GM18858 (cell line): ENCODE results near the gene ZBTB17.
A peak's percentile ranks its signal among the peaks of the same experiment; 100 is the strongest.
"Not testable (repeated sequence)": the region's sequence is repeated elsewhere in the genome, so short reads cannot be mapped to it uniquely, and the experiment has no call there.

Experiments used
- ATAC-seq: cut with Tn5 transposase; IDR thresholded peaks from one replicate; pipeline ENCODE4 v1.9.1; 2021; ENCODE audit not compliant: unreplicated experiment

Gene ZBTB17

DNA sequence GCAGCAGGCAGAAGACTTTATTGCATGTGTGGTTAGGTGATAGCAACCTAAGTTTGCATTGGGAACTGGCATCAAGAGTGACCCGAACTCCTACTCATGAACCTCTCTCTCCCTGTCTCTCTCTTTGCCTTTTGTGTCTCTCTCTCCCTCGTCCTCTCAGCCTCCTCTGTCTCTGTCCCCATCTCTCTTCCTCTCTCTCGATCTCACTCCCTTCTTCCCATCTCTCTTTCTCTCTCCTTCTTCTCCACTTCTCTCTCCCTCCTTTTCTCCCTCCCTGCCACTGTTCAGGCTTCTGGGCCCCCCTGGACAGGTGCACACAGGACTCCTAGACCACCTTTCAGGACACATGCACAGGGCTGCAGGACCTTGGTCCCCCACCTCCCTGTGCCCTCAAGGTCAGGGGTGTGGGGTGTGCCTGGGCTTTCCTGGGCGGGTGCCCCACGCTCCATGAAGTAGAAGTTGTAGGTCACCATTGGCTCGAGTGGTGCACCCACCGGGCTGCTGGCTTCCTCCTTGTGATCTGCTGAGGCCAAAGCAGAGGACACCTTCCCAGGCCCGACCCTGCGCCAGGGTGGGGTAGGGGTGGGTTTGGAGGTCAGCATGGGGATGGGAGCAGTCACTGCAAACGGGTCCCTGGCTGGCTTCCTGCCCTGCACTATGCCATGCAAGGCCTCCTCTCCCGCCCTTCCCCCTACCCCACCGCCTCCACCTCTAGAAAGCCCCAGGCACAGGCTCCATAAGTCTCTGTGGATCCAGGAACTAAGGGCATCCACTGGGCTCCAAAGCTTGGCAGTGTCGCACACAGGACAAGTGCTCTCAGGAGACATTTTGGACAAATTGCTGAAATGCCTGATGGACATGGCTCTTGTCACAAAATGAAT, 13.2 kb upstream of the ZBTB17 start:
- no peak for ATAC-seq

DNA sequence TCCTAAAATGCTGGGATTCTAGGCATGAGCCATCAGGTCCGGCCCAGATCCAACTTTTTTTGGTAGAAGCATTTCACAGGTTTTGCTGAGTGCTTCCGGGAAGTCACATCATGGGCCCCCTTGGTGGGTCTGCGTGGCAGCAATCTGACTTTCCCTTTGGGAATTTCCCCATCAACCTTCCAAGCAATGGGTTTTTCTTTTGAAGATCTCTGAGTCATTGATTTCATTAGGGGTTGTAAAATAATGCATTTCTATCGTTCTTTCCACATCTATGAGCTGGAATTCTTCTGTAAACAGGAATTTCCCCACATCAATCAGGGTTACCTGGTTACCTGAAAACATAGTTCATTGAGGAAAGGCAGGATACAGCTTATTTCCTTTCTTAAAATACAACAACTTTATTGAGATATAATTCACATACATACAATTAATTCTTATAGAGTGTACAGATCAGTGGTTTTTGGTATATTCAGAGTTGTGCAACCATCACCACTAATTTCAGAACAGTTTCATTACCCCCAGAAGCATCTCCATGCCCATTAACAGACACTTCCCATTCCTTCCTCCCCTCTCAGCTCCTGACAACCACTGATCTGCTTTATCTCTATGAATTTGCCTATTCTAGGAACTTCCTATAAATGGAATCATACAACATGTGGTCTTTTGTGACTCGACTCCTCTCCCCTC, 9.9 kb upstream of the ZBTB17 start:
- ATAC-seq, result no peak

DNA sequence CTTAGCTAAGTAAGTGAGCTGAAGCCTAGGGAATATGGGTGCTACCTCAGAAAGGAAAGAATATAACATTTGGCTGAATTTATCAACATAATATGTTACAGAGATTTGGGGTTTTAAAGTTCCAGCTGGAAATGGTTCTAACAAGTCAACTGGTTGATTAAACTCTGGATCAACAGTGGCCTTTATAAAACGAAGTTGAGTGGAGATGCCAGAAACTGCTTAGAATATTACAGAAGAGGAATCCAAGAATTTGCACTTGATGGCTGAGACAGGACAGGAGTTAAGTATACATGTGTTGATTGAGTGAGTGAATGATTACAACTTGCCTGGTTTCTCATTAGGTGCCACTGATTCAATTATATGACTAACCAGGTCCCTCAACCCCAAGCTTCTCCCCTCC, 7.4 kb upstream of the ZBTB17 start:
- no peak for ATAC-seq

DNA sequence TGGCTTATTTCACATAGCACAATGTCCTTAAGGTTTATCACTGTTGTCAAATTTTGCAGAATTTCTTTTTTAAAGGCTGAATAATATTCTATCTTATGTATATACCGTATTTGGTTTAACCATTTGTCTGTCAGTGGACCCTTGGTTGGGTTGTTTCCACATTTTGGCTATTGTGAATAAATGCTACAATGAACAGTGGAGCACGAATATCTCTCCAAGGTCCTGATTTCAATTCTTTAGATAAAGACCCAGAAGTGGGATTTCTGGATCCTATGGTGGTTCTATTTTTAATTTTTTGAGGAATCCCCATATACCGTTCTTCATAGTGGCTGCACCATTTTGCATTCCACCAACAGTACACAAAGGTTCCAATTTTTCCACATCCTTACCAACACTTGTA, 5.8 kb upstream of the ZBTB17 start:
- no peak for ATAC-seq

DNA sequence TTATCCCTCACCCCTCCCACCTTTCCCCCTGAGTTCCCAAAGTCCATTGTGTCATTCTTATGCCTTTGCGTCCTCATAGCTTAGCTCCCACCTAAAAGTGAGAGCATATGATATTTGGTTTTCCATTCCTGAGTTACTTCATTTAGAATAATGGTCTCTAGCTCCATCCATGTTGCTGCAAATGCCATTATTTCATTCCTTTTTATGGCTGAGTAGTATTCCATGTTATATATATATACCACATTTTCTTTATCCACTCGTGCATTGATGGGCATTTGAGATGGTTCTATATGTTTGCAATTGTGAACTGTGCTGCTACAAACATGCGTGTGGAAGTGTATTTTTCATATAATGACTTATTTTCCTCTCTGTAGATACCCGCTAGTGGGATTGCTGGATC, 2.0 kb upstream of the ZBTB17 start:
- not testable (repeated sequence) for ATAC-seq

DNA sequence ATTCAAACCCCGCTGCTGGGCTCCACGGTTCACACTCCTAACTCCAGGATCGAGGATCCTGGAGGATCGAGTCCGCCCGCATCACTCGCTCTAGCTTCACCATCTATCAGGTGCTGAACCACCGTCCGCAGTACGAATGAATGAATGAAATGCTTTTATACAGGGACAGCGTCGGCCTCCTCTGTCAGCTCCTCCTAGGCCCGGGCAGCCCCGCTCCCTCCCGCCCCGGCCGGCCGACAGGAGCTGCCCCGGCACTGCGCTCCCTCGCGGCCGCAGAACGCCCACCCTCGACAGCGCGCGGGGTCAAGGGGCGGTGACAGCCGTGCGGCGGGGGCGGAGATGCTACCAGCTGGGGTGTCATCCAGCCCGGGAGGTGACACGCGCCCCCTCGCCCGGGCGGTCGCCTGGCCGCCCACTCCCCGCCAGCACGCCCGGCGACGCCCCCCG, 520 bp downstream of the ZBTB17 start:
- peak; percentile 27 for ATAC-seq

DNA sequence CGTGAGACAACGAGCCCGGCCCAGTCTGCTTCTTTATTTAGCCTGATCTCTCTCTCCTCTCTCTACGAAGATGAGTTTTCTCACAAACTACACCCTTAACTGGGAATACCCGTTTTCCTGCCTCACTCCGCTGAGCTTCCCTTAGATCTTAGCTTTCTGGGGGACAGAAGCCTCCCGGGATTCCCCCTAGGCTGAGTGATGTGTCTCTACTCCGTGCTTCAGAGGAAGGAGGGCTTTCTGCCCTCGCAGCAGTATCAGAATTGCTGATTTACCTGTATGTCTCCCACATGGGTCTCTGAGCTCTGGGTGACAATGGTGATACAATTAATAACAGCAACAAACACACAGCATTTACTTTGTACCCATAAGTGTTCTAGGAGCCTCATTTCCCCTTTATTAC, 1.0 kb downstream of the ZBTB17 start:
- ATAC-seq, result no peak

DNA sequence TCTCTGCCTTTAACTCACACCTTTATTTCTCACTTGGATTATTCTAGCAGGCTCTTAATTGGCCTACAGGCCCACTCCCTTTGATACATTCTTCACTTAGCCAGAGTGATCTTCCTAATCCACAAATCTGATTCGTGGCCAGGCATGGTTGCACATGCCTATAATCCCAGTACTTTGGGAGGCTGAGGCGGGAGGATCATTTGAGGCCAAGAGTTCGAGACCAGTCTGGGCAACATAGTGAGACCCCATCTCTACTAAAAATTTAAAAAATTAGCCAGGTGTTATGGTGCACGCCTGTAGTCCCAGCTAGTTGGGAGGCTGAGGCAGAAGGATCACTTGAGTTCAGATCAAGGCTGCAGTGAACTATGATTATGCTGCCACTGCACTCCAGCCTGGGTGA, 2.1 kb downstream of the ZBTB17 start:
- ATAC-seq, result no peak

DNA sequence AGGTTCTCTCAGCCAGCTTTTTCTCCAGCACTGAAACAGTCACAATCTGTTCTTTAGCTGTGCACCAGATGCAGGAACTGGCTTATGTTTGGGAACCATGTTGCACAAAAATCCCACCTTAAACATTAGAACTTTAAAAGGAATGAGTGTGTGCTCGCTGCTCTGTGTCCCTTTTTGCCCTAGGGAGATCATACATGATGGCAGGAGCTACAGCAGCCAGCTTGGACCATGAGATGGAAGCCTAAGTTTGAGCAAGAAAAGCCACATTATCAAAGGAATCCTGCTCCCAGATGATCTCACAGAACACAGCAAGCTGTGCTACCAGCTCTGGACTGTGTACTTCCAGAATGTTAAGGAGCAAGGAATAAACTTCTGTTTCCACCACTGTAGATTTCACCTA, 3.5 kb downstream of the ZBTB17 start:
- ATAC-seq, result no peak

DNA sequence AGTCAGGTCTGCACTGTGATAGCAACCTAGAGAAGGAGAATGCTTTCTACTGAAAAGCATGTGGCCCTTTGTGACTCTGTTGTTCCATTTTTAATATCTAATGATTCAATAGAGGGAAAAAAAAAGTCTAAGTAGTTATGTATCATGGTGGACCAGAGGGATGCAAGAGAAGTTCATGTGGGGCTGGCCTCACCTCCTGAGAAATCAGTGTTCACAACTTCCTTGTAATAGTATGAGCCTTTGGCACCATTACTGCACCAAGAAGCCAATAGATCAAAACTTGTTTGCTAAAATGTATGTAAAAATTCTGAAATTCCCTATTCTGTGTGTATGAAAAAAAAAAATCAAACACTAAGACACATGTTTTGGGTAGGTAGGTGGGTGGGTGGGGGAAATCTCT, 5.0 kb downstream of the ZBTB17 start:
- no peak for ATAC-seq

DNA sequence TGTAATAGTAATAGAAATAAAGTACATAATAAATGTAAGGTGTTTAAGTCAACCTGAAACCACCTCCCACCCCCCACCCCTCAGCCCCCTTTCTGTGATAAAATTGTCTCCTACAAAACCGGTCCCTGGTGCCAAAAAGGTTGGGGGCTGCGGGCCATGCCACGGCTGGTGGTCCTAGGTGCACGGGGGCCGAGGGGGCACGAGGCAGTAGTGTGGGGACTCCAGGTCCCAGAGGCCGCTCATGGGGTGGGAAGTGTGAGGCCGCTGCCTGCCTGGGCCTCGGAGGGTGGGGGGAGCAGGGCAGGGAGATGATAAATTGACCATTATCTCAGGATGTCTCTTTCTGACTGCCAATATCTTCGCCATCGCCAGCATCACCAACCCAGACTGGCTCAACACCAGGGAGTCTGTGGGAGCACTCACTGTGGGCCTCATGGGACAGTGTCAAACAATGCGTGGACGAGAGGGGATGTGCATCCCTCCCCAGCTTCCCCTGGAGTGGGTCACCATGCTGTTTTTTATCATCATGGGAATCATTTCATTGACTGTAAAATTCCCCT, 6.5 kb downstream of the ZBTB17 start:
- no peak for ATAC-seq

DNA sequence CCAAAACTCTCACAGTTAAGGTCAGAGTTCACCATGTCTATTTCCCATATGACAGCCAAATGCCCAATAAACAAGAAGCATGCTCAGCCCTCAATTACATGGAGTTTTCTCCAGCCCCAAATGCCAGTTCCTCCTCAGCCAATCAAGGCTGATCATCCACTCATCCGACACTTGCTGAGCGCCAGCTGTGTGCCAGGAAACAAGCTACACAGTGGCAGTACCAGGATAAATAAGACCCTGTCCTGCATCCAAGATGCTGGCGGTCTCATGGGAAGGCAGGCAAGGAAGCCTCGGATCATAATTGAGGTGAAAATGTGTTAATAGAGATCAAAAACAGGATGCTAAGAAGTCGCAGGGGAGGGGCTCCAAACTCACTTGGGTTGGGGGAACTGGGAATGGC, 7.7 kb downstream of the ZBTB17 start:
- no peak for ATAC-seq

DNA sequence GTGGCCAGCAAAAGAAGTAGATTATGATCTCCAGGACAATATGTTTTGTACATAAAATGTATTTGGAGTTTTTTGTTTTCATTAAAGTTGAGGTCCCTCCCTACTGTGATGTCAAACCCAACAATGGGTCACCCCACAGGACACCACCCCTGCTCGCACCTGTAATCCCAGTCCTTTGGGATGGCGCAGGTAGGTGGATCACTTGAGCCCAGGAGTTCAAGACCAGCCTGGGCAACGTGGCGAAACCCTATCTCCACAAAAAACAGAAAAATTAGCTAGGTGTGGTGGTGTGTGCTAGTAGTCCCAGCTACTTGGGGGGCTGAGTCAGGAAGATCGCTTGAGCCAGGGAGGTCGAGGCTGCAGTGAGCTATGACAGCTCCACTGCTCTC, 9.0 kb downstream of the ZBTB17 start:
- no peak for ATAC-seq

DNA sequence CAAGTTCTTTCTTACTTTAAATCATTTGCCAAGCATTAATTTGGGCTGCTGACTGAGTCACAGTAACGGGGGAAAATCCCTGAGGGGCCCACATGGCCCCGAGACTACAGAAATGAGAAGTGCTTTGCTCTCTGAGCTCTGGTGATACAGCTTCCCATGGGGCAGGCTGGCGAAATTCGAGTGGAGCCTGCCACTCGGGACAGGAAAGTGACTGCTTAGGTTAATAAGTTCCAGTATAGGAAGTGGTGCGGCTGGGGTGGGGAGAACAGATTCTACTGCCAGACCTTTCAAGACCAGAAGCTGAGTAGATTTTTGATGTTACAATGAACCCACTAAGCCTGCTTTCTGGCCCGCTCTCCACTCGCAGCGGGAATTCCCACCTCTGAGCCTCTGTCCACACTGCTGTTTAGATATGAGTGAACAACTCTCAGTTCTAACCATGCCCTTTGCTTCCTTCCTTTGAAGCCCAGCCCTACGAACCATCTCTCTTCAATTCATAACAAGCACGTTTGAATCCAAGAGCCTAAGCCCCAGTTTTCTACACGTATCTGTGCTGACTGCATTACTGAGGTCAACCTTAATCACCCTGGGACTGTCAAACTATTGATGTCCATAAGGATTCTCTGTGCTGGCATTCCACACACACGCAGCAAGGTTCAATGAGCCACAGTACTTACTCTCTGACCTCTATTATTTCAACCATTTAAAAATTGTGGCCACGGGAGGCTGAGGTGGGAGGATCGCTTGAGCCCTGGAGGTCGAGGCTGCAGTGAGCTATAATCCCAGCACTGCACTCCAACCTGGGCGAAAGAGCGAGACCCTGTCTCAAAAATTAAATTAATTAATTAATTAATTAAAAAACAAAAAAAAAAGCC, 9.6 kb downstream of the ZBTB17 start:
- peak; percentile 50 for ATAC-seq

DNA sequence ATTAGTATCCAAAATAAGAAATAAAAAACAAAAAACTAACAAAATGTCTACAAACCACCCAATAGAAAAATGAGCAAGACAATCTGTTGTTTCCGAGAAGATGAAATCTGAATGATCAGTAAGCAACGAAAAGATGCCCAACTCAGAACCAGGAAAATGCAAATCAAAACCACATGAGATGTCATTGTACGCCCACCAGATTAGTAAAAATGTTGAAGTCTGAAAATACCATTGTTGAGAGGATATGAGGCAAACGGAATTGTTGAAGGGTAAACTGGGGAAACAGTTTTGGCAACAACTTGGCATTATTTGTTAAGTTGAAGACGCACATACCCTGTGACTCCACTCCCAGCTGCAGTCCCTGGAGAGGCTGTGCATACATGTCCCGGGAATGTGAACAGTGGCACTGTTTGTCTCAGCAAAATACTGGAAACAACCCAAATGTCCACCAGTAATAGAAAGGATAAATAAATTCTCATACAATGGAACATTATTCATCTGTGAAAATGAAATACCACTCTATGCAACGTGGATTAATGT, 10.6 kb downstream of the ZBTB17 start:
- no peak for ATAC-seq

DNA sequence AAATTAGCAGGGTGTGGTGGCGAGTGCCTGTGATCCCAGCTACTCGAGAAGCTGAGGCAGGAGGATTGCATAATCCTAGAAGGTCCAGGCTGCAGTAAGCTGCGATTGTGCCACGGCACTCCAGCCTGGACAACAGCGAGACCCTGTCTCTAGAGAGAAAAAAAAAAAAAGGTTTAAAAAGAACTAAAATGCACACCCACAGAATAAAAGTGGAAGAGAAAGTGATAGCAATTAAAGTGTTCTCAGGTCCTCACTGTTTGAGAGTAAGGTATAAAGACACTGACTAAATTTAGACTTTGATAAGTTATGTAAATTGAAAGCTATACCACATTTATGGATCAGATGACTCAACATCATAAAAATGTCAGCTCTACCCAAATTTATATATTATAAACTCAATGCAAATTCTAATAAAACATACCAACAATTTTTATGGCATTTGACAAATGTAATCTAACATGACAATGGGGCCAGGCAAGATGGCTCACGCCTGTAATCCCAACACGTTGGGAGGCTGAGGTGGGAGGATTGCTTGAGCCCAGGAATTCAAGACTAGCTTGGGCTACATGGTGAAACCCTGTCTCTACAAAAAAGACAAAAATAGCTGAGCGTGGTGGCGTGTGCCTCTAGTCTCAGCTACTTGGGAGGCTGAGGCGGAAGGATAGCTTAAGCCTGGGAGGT, 11.8 kb downstream of the ZBTB17 start:
- no peak for ATAC-seq

DNA sequence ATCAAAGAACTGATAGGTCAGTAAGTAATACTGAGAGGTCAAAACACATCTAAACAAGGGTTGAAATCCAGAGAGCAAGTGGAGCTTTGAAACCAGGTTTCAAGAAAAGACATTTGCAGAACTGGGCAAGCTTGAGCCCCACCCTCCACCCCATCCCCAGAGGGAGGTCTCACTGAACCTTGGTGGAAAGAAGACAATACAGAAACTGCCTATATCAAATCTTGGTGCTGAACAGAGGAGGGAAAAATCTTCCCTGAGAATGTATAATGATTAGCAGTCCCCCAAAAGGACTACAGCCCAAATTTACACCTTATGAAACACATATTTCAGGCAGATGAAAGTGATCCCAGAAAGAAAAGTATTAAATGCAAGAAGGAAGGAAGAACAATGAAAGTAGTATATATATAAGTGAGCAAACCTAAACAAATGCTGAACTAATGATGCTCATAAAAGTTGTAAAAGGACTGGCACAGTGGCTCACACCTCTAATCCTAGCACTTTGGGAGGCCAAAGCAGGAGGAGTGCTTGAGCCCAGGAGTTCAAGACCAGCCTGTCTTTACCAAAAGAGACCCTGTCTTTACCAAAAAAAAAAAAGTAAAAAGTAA, 12.4 kb downstream of the ZBTB17 start:
- no peak for ATAC-seq

DNA sequence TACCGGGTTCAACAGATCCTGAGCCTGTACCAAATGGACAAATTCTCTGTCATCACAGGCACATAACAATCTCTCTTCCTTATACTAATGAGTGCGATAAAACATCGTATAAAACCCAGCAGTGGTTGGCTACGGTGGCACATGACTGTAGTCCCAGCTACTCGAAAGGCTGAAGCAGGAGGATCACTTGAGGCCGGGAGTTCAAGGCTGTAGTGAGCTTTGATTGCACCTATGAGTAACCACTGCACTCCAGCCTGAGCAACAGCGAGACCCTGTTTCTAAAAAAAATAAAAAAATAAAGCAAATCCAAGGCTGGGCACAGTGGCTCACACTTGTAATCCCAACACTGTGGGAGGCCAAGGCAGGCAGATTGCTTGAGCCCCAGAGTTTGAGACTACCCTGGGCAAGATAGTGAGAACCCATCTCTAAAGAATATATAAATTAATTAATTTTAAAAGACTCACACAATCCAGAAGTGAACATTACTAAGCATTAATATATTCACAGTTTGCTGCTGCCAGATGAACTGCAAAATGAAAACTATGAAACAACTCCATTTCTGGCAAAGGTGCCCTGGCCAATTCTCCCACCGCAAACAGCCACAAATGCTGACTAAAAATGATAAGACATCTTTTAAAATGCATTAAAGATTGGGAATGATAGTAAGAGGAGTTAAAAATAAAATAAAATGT, 13.1 kb downstream of the ZBTB17 start:
- no peak for ATAC-seq

DNA sequence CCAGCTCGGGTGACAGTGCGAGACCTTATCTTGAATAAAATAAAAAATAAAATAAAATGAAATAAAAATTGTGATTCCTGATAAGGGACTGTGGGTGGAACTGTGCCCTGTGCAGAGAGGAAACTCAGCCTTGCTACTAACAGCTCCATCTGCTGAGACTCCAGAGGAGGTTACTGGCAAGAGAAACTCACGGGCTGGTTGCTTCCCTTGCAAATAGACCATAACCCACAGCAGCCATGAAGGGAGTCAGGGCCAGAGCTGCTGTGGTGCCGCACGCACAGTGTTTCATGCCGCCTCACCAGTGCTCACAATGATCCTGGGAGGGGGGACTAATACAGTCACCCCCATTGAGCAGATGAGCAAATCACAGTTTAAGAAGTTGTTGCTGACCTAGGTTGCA, 13.7 kb downstream of the ZBTB17 start:
- ATAC-seq, result no peak
